GM12878 (cell line): ENCODE measurements around the gene NAALADL2. TPM values are rescaled to one million over a fixed set of nuclear protein-coding genes. Genes with fewer than 3 reads are reported as not detected.

Experiments
- ATAC-seq: fragments of 200-7000 bp; cut with Tn5 transposase; 3 replicates; pipeline ENCODE4 v1.9.1; 2020; ENCODE audit warnings: mild to moderate bottlenecking, moderate library complexity
- BruUV-seq: library from RNA; stranded (reverse); fragments of 400-500 nt; replicated peaks from 2 replicates; lab custom pipeline; 2021; lab: Mats Ljungman, UMichigan
- CTCF ChIA-PET: fragments of 300-600 bp; sonication (Branson Sonifier 250); formaldehyde crosslinking; extraction: SDS; loops from one replicate; lab custom pipeline; 2021; ENCODE audit warnings: inconsistent platforms; lab: Yijun Ruan, JAX
- POLR2A ChIA-PET: fragments of 350-600 bp; formaldehyde crosslinking; extraction: SDS; loops from one replicate; lab custom pipeline; 2021; ENCODE audit warnings: inconsistent platforms; lab: Charles Lee
- RAD21 ChIA-PET: fragments of 300-600 bp; sonication (Branson Sonifier 250); formaldehyde crosslinking; loops from one replicate; lab custom pipeline; 2023; ENCODE audit warnings: antibody characterized with exemption; ENCODE audit not compliant: unreplicated experiment; lab: Charles Lee
- SMC1A ChIA-PET: fragments of 300-600 bp; sonication (Branson Sonifier 250); formaldehyde crosslinking; loops from one replicate; lab custom pipeline; 2023; ENCODE audit not compliant: unreplicated experiment, uncharacterized antibody; lab: Charles Lee
- DNase-seq: peaks from one replicate; pipeline ENCODE4 v3.0.0-alpha.2; 2011; ENCODE audit warnings: low read depth, low spot score
- FAIRE-seq: peaks from 3 replicates; lab custom pipeline; 2011; peaks lifted over from hg19 to GRCh38; lab: Jason Lieb, UNC
- H2AFZ ChIP-seq: 2 replicates; pipeline ENCODE4 v1.6.0; 2011; ENCODE audit warnings: low read depth, low read length, control low read depth; ENCODE audit not compliant: control insufficient read depth
- H3K27ac ChIP-seq: 2 replicates; pipeline ENCODE4 v1.5.1; 2011; ENCODE audit warnings: control low read depth; ENCODE audit not compliant: control insufficient read depth, insufficient read depth
- H3K27me3 ChIP-seq, 2 experiments: replicated peaks in 1 of 2; 2 replicates each; pipeline versions ENCODE4 v1.6.0 to v1.6.1; 2011; ENCODE audit warnings: low read length in 1 of 2; ENCODE audit not compliant: control insufficient read depth in 2 of 2, insufficient read depth in 2 of 2
- H3K36me3 ChIP-seq, 2 experiments: 2 replicates each; pipeline ENCODE4 v1.5.1; 2011; ENCODE audit warnings: low read length in 1 of 2; ENCODE audit not compliant: control insufficient read depth in 2 of 2, insufficient read depth in 2 of 2
- H3K4me1 ChIP-seq: 2 replicates; pipeline ENCODE4 v1.6.1; 2011; ENCODE audit warnings: mild to moderate bottlenecking, low read length, moderate library complexity, mixed read lengths; ENCODE audit not compliant: control insufficient read depth, insufficient read depth
- H3K4me2 ChIP-seq: 2 replicates; pipeline ENCODE4 v1.6.0; 2011; ENCODE audit warnings: control low read depth; ENCODE audit not compliant: control insufficient read depth, insufficient read depth
- H3K4me3 ChIP-seq: fragments of 200-600 bp; sonication (generic); 2 replicates; pipeline ENCODE4 v1.5.1; 2016
- H3K79me2 ChIP-seq: 2 replicates; pipeline ENCODE4 v1.6.0; 2011; ENCODE audit warnings: low read length; ENCODE audit not compliant: control insufficient read depth, insufficient read depth
- H3K9ac ChIP-seq: 2 replicates; pipeline ENCODE4 v1.8.0; 2011; ENCODE audit warnings: low read length, control low read depth, mixed read lengths; ENCODE audit not compliant: control insufficient read depth, insufficient read depth
- H3K9me3 ChIP-seq: replicated peaks from 3 replicates; pipeline ENCODE4 v1.5.1; 2011; ENCODE audit warnings: mild to moderate bottlenecking, low read length; ENCODE audit not compliant: control insufficient read depth, insufficient read depth
- H4K20me1 ChIP-seq: 2 replicates; pipeline ENCODE4 v1.6.0; 2011; ENCODE audit not compliant: control insufficient read depth, insufficient read depth
- IKZF1 ChIP-seq: fragments of 450-650 bp; conservative IDR thresholded peaks from 2 replicates; pipeline ENCODE4 v1.6.1; 2017; ENCODE audit warnings: antibody characterized with exemption, mild to moderate bottlenecking
- NFIC ChIP-seq: IDR thresholded peaks from 2 replicates; pipeline ENCODE4 v1.6.1; 2012; ENCODE audit warnings: low read depth, mild to moderate bottlenecking, inconsistent platforms, low read length, moderate library complexity
- PAX5 ChIP-seq: IDR thresholded peaks from 2 replicates; pipeline ENCODE4 v1.6.1; 2011; ENCODE audit warnings: low read depth, low read length, borderline replicate concordance
- TARDBP ChIP-seq: IDR thresholded peaks from 2 replicates; pipeline ENCODE4 v1.6.1; 2016; ENCODE audit warnings: borderline replicate concordance
- YBX1 ChIP-seq: fragments of 450-650 bp; IDR thresholded peaks from 2 replicates; pipeline ENCODE4 v1.6.1; 2016; ENCODE audit warnings: antibody characterized with exemption
- ZNF217 ChIP-seq: fragments of 450-650 bp; IDR thresholded peaks from 2 replicates; pipeline ENCODE4 v1.6.1; 2017; ENCODE audit warnings: antibody characterized with exemption, mild to moderate bottlenecking
- WGBS: methylation state at CpG from one replicate; pipeline ENCODE4 v1.1.6; 2016; ENCODE audit warnings: low lambda C conversion rate; ENCODE audit not compliant: insufficient replicate concordance, insufficient coverage; ENCODE audit errors: missing lambda C conversion rate; 5-methylcytosine and 5-hydroxymethylcytosine counted together
- in situ Hi-C: fragments of 300-500 bp; cut with MboI; formaldehyde crosslinking; loops from 9 replicates; pipeline ENCODE4 v1.14.3; 2018; ENCODE audit warnings: mixed read lengths
- intact Hi-C: fragments of 100-400 bp; cut with micrococcal nuclease; formaldehyde crosslinking; loops from one replicate; pipeline ENCODE4 v1.14.2; 2022; ENCODE audit not compliant: unreplicated experiment
- polyA plus RNA-seq, 11 experiments: library from polyadenylated mRNA; depleted of rRNA in 4 of 11; unstranded in 6 of 11; stranded (reverse) in 5 of 11; fragments of >200 nt; fragmentation: Nextera tagmentation in 4 of 11; fragmentation: Illumina TruSeq in 1 of 11; extraction: Ambion mirVana in 4 of 11; extraction: Trizol in 1 of 11; gene quantifications; 1 replicate in 1 of 11; 2 replicates in 10 of 11; pipeline versions ENCODE4 v1.2.1 to v1.2.3, GENCODE V29; 2011 to 2016; ENCODE audit warnings: inconsistent platforms in 2 of 11, missing spikeins in 2 of 11, low read depth in 1 of 11
- total RNA-seq, 4 experiments: library from RNA; depleted of rRNA in 3 of 4; stranded (reverse); fragments of >200 nt in 3 of 4; fragmentation: Illumina TruSeq in 1 of 4; extraction: Trizol in 1 of 4; gene quantifications; 2 replicates each; pipeline versions ENCODE4 v1.2.1 to v1.2.3, GENCODE V29; 2013 to 2021
- TF ChIP-seq, protein P1 (sequence below): fragments of 450-650 bp; IDR thresholded peaks from 2 replicates; pipeline ENCODE4 v1.6.1; 2018; ENCODE audit warnings: borderline replicate concordance, mild to moderate bottlenecking; ENCODE audit not compliant: partially characterized antibody
- TF ChIP-seq, protein P2 (sequence below): fragments of 450-650 bp; IDR thresholded peaks from 2 replicates; pipeline ENCODE4 v1.6.1; 2017; ENCODE audit warnings: mild to moderate bottlenecking

The NAALADL2 gene
- total and polyA plus RNA-seq, 10 of the 15 experiments (the other 5 are each of a cell fraction or from before 2014, with no cell fraction given): 0.06 to 10.8 (median 0.46) TPM

GRCh38 chr3:174882789-174883188 is 23.7 kb downstream of the NAALADL2 start:
- Histone ChIP-seq H3K27ac (no peak overlapping the region), H3K27me3 (no peaks in the 10 kb centered on the region), H3K79me2 (no peaks in the 10 kb centered on the region), H2AFZ (no peak overlapping the region), H3K4me3 (no peak overlapping the region), H4K20me1 (no peaks in the 10 kb centered on the region), H3K36me3 (no peaks in the 10 kb centered on the region), H3K4me1 (no peaks in the 10 kb centered on the region), H3K9me3 (no peaks in the 10 kb centered on the region), H3K4me2 (no peak overlapping the region), H3K9ac (no peak overlapping the region)
- 39% methylated on average over 6 of the region's 6 CpGs for WGBS
- FAIRE-seq (no peak), ATAC-seq (no peak), DNase-seq (no peak)
- intact Hi-C loops (no loop called here), in situ Hi-C loops (no loop called here)
- SMC1A ChIA-PET: no interaction called here
- POLR2A ChIA-PET: no interaction called here
- CTCF ChIA-PET: no interaction called here
- RAD21 ChIA-PET: no interaction called here
- BruUV-seq: no TSS peak
- no peak for TF ChIP-seq NFIC
- no peak for TF ChIP-seq PAX5
- TF ChIP-seq IKZF1: no peak
- TF ChIP-seq, protein P1, sequence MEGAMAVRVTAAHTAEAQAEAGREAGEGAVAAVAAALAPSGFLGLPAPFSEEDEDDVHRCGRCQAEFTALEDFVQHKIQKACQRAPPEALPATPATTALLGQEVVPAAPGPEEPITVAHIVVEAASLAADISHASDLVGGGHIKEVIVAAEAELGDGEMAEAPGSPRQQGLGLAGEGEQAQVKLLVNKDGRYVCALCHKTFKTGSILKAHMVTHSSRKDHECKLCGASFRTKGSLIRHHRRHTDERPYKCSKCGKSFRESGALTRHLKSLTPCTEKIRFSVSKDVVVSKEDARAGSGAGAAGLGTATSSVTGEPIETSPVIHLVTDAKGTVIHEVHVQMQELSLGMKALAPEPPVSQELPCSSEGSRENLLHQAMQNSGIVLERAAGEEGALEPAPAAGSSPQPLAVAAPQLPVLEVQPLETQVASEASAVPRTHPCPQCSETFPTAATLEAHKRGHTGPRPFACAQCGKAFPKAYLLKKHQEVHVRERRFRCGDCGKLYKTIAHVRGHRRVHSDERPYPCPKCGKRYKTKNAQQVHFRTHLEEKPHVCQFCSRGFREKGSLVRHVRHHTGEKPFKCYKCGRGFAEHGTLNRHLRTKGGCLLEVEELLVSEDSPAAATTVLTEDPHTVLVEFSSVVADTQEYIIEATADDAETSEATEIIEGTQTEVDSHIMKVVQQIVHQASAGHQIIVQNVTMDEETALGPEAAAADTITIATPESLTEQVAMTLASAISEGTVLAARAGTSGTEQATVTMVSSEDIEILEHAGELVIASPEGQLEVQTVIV: no peak
- TF ChIP-seq ZNF217: no peak
- no peak for TF ChIP-seq TARDBP
- no peak for TF ChIP-seq YBX1
- TF ChIP-seq, protein P2, sequence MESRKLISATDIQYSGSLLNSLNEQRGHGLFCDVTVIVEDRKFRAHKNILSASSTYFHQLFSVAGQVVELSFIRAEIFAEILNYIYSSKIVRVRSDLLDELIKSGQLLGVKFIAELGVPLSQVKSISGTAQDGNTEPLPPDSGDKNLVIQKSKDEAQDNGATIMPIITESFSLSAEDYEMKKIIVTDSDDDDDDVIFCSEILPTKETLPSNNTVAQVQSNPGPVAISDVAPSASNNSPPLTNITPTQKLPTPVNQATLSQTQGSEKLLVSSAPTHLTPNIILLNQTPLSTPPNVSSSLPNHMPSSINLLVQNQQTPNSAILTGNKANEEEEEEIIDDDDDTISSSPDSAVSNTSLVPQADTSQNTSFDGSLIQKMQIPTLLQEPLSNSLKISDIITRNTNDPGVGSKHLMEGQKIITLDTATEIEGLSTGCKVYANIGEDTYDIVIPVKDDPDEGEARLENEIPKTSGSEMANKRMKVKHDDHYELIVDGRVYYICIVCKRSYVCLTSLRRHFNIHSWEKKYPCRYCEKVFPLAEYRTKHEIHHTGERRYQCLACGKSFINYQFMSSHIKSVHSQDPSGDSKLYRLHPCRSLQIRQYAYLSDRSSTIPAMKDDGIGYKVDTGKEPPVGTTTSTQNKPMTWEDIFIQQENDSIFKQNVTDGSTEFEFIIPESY: no peak
